ENCODE measurements around the gene SETBP1. TPM values are rescaled to one million over a fixed set of nuclear protein-coding genes. Genes with fewer than 3 reads are reported as not detected.
"Not testable (repeated sequence)": the region's sequence is repeated elsewhere in the genome, so short reads cannot be mapped to it uniquely, and the experiment has no call there.

SETBP1 gene
- total RNA-seq, 2 donors from 2014 or later, result 59.5 to 76.9 TPM

- intact Hi-C loops (cut with DNase I), result loop anchor here (10.0 kb wide), 1 partner anchor 112 kb away; the partner anchor contains the start of gene SETBP1 (in 2 of the 2)
- DNase-seq (ENCODE audit: low spot score), result no peak
These were observed 116.0 kb downstream of the SETBP1 start for GRCh38 chr18:44796429-44797428.

GRCh38 chr18:44798433-44799048, 117.9 kb downstream of the SETBP1 start:
- DNase-seq (ENCODE audit: low spot score), result no peak
- intact Hi-C loops (cut with DNase I), result loop anchor here (10.0 kb wide), 1 partner anchor 114 kb away; the partner anchor contains the start of gene SETBP1 (in 2 of the 2)

GRCh38 chr18:44799382-44799906, 118.8 kb downstream of the SETBP1 start:
- intact Hi-C loops (cut with DNase I), result loop anchor here (10.0 kb wide), 1 partner anchor 115 kb away; the partner anchor contains the start of gene SETBP1 (in 2 of the 2)
- DNase-seq (ENCODE audit: low spot score), result no peak

DNA sequence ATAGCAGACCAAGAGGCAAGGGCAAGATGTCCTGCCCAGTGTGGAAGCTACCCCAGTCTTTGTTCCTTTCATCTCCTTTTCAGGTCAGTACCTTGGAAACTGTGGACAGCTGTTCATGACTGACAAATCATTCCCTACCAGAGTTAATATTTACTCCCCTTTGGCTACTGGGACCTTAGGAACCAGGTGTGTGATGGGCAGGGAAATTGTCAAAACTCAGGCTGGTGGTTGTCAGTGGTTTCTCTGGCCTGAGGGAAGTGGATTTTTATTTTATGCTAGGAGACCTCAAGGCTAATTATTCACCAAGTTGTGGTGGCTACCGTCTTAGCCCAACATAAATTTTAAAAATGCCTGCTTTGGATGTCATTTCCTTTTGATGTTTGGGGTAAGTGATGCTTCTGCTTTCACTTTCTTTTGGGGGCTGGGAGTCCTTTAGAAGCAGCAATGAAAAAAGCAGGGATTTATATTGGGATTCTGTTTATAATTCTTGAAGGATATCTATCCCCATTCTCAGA, 119.3 kb downstream of the SETBP1 start:
- no peak for DNase-seq (ENCODE audit: low spot score)
- intact Hi-C loops (cut with DNase I), result loop anchor here (10.0 kb wide), 2 partner anchors 85 to 115 kb away; partner anchors contain the start of gene SETBP1 (in 2 of the 2)

DNA sequence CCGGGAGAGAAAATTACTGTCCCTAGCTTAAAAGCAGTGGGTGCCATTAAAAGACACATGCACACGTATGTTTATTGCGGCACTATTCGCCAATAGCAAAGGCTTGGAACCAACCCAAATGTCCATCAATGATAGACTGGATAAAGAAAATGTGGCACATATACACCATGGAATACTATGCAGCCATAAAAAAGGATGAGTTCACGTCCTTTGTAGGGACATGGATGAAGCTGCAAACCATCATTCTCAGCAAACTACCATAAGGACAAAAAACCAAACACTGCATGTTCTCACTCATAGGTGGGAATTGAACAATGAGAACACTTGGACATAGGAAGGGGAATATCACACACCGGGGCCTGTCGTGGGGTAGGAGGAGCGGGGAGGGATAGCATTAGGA, 120.1 kb downstream of the SETBP1 start:
- not testable (repeated sequence) for DNase-seq (ENCODE audit: low spot score)
- intact Hi-C loops (cut with DNase I), result loop anchor here in 1 of 2 donors (10.0 kb wide), 1 partner anchor 84 kb away; no protein-coding TSS in a partner anchor

GRCh38 chr18:44801781-44802180, 121.1 kb downstream of the SETBP1 start:
- DNase-seq (ENCODE audit: low spot score), result no peak
- intact Hi-C loops (cut with DNase I), result loop anchor here in 1 of 2 donors (10.0 kb wide), 1 partner anchor 83 kb away; no protein-coding TSS in a partner anchor

- no peak for DNase-seq (ENCODE audit: low spot score)
- intact Hi-C loops (cut with DNase I), result loop anchor here in 1 of 2 donors (10.0 kb wide), 1 partner anchor 82 kb away; no protein-coding TSS in a partner anchor
These were observed 121.8 kb downstream of the SETBP1 start for GRCh38 chr18:44802508-44802907.

- intact Hi-C loops (cut with DNase I), result loop anchor here in 1 of 2 donors (10.0 kb wide), 1 partner anchor 82 kb away; no protein-coding TSS in a partner anchor
- no peak for DNase-seq (ENCODE audit: low spot score)
These were observed 122.4 kb downstream of the SETBP1 start for GRCh38 chr18:44803019-44803650.

DNA sequence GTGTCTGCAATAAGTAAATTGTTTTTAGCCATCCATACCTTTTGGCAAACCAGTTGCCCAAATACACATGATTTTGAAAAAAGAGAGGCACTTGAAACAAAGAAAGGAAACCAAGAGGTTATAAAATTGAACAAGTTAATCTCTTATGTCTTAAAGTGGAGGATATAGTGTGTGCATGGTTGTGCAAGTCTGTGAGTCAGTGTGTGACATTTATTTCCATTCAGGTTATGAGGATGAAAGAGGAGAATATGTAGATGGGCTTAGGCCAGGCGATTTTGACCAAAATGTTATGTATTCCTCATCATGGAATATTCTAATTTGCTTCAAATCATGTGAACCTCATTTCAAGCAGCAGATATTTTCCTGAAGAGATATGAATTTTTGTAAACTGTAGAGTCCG, 123.3 kb downstream of the SETBP1 start:
- no peak for DNase-seq (ENCODE audit: low spot score)
- intact Hi-C loops (cut with DNase I), result loop anchor here in 1 of 2 donors (10.0 kb wide), 1 partner anchor 81 kb away; no protein-coding TSS in a partner anchor

- intact Hi-C loops (cut with DNase I), result loop anchor here in 1 of 2 donors (10.0 kb wide), 1 partner anchor 80 kb away; no protein-coding TSS in a partner anchor
- no peak for DNase-seq (ENCODE audit: low spot score)
These were observed 124.5 kb downstream of the SETBP1 start for GRCh38 chr18:44805176-44805575.

GRCh38 chr18:44805643-44806042, 125.0 kb downstream of the SETBP1 start:
- DNase-seq (ENCODE audit: low spot score), result no peak
- intact Hi-C loops (cut with DNase I), result loop anchor here in 1 of 2 donors (10.0 kb wide), 1 partner anchor 79 kb away; no protein-coding TSS in a partner anchor

DNA sequence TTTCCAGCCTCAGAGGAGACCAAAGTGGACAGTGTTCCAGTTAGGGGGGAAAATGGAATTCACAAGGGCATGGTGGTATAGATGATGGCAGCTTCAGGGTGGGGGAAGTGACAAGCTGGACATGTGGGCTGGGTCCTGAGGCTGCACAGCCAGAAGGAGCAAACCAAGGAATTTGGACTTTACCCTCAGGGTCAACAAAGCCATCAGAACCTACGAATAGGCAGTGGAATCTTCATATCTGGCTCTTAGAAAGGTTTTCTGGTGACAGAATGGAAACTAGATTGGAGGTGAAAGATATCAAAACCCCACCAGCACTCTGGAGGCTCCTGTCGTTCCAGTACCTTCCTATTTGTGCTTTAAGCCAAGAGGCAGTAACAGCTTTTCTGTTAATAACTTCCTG, 127.1 kb downstream of the SETBP1 start:
- intact Hi-C loops (cut with DNase I), result loop anchor here in 1 of 2 donors (10.0 kb wide), 1 partner anchor 77 kb away; no protein-coding TSS in a partner anchor
- DNase-seq (ENCODE audit: low spot score), result no peak

GRCh38 chr18:44811572-44812125, 131.0 kb downstream of the SETBP1 start:
- DNase-seq (ENCODE audit: low spot score), result no peak
- intact Hi-C loops (cut with DNase I), result no loop called here

DNA sequence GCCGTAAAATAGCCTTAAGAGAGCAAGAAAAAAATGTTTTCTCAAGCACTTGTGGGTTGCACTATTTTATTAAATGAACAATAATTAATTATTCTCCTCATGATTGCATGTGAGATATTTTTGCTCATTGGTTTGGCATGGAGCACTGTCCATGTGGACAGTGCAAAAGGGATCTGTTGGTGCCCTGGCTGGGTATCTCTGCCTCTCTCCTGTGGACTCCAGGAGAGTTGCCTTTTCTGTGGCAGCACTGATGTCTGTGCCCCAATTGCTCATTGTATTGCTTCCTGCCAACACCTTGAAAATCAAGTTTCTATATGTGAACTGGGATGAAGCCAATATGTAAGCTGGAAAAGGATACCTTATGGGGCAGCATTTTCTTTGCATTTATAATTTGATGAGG, 131.7 kb downstream of the SETBP1 start:
- intact Hi-C loops (cut with DNase I), result no loop called here
- no peak for DNase-seq (ENCODE audit: low spot score)

GRCh38 chr18:44813586-44813985, 132.9 kb downstream of the SETBP1 start:
- intact Hi-C loops (cut with DNase I), result no loop called here
- no peak for DNase-seq (ENCODE audit: low spot score)

DNA sequence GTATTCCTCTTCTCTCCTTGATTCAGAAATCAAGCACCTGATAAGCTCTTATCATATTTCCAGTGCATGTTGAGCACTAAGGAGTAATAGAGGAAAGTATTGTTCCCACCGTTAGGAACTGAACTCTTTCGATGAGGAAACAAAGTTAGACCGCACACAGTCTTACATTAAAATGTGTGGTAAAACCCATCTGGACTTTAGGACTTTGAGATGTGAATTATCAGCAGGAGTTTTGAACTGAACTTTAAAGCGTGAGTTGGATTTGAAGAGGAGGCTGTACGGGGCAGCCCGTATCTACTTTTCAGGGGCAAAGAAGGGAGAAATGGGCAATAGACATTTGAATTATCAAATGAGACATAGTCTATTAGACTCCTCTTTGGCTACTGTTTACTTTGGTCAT, 134.4 kb downstream of the SETBP1 start:
- intact Hi-C loops (cut with DNase I), result no loop called here
- no peak for DNase-seq (ENCODE audit: low spot score)

- intact Hi-C loops (cut with DNase I), result no loop called here
These were observed 135.4 kb downstream of the SETBP1 start for GRCh38 chr18:44816050-44816449.

GRCh38 chr18:44816477-44816876, 135.8 kb downstream of the SETBP1 start:
- no peak for DNase-seq (ENCODE audit: low spot score)
- intact Hi-C loops (cut with DNase I), result no loop called here

More at GRCh38 chr18:44816050-44816449, 135.4 kb downstream of the SETBP1 start:
- no peak for DNase-seq (ENCODE audit: low spot score)

Measured in posterior vena cava (tissue), 2 donors.